ENCODE measurements around the gene GPC1.

GPC1 gene

GRCh38 chr2:240457223-240458043 is 22.0 kb downstream of the GPC1 start:
- DNase-seq = no peak

- no peak for DNase-seq
These were observed 22.8 kb downstream of the GPC1 start for GRCh38 chr2:240458044-240458899.

- DNase-seq = no peak
These were observed 23.5 kb downstream of the GPC1 start for GRCh38 chr2:240458900-240459391.

- no peak for DNase-seq
These were observed 24.2 kb downstream of the GPC1 start for GRCh38 chr2:240459401-240460252.

GRCh38 chr2:240460253-240460711 is 24.8 kb downstream of the GPC1 start:
- DNase-seq = no peak

- DNase-seq = no peak
These were observed 25.4 kb downstream of the GPC1 start for GRCh38 chr2:240460781-240461431.

- DNase-seq = no peak
These were observed 26.1 kb downstream of the GPC1 start for GRCh38 chr2:240461471-240462072.

- no peak for DNase-seq
These were observed 26.7 kb downstream of the GPC1 start for GRCh38 chr2:240462073-240462706.

- DNase-seq = no peak
These were observed 27.3 kb downstream of the GPC1 start for GRCh38 chr2:240462707-240463273.

- no peak for DNase-seq
These were observed 27.9 kb downstream of the GPC1 start for GRCh38 chr2:240463274-240463865.

GRCh38 chr2:240463866-240464481 is 28.5 kb downstream of the GPC1 start:
- no peak for DNase-seq

GRCh38 chr2:240464514-240465241 is 29.2 kb downstream of the GPC1 start:
- no peak for DNase-seq

- DNase-seq = no peak
These were observed 29.9 kb downstream of the GPC1 start for GRCh38 chr2:240465268-240465764.

GRCh38 chr2:240465765-240466578 is 30.5 kb downstream of the GPC1 start:
- no peak for DNase-seq

- DNase-seq = no peak
These were observed 31.2 kb downstream of the GPC1 start for GRCh38 chr2:240466579-240467148.

- no peak for DNase-seq
These were observed 31.7 kb downstream of the GPC1 start for GRCh38 chr2:240467149-240467642.

- no peak for DNase-seq
These were observed 32.3 kb downstream of the GPC1 start for GRCh38 chr2:240467659-240468302.
